Measurements from ENCODE around the gene EPHB6. TPM values are rescaled to one million over a fixed set of nuclear protein-coding genes. Genes with fewer than 3 reads are reported as not detected.

EPHB6 gene
- total RNA-seq, 4 donors from 2014 or later = 0.53 to 19.0 (median 5.5) TPM

DNA sequence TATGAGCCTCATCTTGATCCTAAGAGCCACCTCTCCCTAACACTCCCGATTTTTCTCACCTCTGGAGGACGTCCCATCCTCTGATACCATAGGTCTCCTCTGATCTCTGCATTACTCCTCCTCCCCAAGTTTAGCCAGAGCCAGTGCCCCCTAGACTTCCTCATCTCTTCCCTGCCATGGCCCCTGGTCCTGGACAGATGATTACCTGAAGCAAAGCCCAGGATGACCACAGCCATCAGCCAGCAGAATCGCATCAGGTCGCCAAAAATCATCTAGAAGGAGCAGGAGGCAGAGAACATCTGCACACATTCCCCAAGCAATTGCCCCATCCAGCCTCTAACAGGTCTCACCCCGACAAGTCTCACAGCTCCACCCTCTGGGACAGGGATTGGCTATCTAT lies 19.0 kb downstream of the EPHB6 start:
- no peak overlapping the region for H3K4me3 ChIP-seq
- no peak overlapping the region for H3K27ac ChIP-seq
- DNase-seq = peak in 1 of 3 donors; percentile 29
- no peaks in the 10 kb centered on the region for H3K4me1 ChIP-seq
- H3K27me3 ChIP-seq = no peaks in the 10 kb centered on the region
- no peaks in the 10 kb centered on the region for H3K36me3 ChIP-seq
- no peaks in the 10 kb centered on the region for H3K9me3 ChIP-seq
- TF ChIP-seq, protein P1, sequence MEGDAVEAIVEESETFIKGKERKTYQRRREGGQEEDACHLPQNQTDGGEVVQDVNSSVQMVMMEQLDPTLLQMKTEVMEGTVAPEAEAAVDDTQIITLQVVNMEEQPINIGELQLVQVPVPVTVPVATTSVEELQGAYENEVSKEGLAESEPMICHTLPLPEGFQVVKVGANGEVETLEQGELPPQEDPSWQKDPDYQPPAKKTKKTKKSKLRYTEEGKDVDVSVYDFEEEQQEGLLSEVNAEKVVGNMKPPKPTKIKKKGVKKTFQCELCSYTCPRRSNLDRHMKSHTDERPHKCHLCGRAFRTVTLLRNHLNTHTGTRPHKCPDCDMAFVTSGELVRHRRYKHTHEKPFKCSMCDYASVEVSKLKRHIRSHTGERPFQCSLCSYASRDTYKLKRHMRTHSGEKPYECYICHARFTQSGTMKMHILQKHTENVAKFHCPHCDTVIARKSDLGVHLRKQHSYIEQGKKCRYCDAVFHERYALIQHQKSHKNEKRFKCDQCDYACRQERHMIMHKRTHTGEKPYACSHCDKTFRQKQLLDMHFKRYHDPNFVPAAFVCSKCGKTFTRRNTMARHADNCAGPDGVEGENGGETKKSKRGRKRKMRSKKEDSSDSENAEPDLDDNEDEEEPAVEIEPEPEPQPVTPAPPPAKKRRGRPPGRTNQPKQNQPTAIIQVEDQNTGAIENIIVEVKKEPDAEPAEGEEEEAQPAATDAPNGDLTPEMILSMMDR (IDR thresholded peaks at IDR 0.05) = no peak
- TF ChIP-seq POLR2A (IDR thresholded peaks at IDR 0.05) = no peak

DNA sequence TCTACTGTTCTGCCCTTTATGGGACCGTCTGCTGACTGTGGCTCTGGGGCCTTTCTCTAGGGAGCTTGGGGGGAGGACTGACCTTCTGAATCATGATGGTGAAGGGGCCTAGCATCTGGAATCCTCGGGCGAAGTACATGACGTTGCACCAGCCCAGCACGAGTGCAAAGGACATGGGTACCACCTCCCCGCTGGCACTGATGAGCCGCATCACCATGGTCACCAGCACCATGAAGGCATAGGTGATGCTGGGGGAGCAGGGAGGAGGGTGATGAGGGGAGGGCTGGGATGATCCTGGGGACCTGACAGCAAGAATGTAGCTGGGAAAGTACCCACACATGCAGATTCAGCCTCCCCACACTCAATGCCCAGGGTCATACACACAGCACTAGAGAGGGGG lies 19.5 kb downstream of the EPHB6 start:
- no peak for TF ChIP-seq POLR2A (IDR thresholded peaks at IDR 0.05)
- TF ChIP-seq, protein P1 (IDR thresholded peaks at IDR 0.05) = no peak
- Histone ChIP-seq H3K9me3 (no peaks in the 10 kb centered on the region), H3K27ac (no peak overlapping the region), H3K4me1 (no peaks in the 10 kb centered on the region), H3K4me3 (no peak overlapping the region), H3K27me3 (no peaks in the 10 kb centered on the region), H3K36me3 (no peaks in the 10 kb centered on the region)
- DNase-seq = peak in 1 of 3 donors; percentile 38

DNA sequence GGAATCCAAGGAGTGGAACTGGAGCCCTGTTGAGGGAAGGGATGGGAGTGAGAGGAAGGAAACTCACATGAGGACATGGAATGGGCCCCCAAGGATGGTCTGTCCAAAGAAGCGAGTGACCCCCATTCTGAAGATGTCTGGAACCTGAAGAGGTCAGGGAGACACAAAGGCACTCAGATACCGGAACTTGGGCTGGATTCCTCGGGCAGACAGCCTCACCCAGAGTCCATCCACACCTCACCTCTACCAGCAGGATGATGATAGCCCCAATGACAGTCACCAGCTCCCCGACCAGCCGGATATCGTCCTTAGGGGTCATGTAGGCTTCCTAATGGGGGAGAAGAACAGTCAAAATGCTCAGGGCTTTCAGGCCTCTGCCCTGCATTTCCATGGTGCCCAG lies 20.0 kb downstream of the EPHB6 start:
- Histone ChIP-seq H3K27me3 (no peaks in the 10 kb centered on the region), H3K36me3 (no peaks in the 10 kb centered on the region), H3K4me1 (no peaks in the 10 kb centered on the region), H3K9me3 (no peaks in the 10 kb centered on the region), H3K27ac (no peak overlapping the region), H3K4me3 (no peak overlapping the region)
- no peak for TF ChIP-seq POLR2A (IDR thresholded peaks at IDR 0.05)
- TF ChIP-seq, protein P1 (IDR thresholded peaks at IDR 0.05) = no peak
- DNase-seq = peak in 1 of 3 donors; percentile 28

DNA sequence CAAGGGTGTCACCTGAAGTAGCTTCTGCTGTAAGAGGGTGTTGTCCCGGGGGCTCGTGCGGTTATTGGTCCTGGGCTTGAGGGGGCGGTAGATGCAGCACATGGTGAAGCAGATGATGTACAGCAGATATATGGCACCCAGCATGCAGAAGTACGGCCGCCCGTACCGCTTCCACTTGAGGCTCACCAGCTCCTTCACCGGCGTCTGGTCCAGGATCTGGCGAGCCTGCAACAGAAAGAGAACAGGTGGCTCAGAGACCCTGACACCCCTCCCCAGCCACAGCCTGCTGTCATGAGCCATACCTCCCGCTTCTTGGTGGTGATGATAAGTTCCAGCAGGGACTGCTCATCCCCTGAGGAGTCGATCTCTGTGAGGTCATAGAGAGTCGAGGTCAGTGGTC lies 20.6 kb downstream of the EPHB6 start:
- Histone ChIP-seq H3K27ac (no peak overlapping the region), H3K4me3 (no peak overlapping the region), H3K27me3 (no peaks in the 10 kb centered on the region), H3K9me3 (no peaks in the 10 kb centered on the region), H3K4me1 (no peaks in the 10 kb centered on the region), H3K36me3 (no peaks in the 10 kb centered on the region)
- TF ChIP-seq POLR2A (IDR thresholded peaks at IDR 0.05) = no peak
- TF ChIP-seq, protein P1 (IDR thresholded peaks at IDR 0.05) = no peak
- DNase-seq = peak in 1 of 3 donors; percentile 33

DNA sequence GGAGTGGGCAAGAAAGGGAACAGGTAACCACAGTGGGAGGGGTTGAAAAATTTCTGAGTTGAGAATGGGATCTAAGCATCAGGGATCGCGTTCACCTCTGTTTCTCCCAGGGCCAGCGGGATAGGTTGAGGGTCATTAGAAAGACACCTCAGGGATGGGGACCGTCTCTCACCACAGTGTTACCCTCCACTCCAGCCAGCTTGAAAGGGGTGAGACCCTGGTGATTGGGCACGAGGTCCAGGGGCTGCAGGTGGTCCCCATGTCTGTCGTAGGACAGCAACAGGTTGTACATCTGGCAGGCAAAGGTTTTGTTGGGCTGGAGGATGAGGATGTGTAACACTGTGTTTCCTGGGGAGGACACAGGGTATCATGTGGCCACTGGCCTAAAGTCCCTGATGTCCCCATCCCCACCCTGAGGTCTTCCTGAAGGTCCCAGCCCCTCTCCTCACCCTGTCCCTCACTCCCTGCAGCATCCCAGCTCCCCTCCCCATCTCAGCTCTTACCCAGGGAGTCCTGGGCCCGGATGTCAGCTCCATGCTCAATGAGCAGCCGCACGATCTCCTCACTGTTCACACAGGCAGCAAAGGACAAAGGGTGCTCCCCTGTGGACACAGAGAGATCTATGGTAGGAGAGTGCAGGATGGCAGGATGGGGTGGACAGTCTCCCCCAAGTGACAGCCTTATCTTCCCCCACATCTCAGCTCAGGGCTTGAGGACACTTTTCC lies 21.5 kb downstream of the EPHB6 start:
- peak in 1 of 3 donors; percentile 31 for DNase-seq
- H3K27ac ChIP-seq = no peak overlapping the region
- no peaks in the 10 kb centered on the region for H3K9me3 ChIP-seq
- H3K27me3 ChIP-seq = no peaks in the 10 kb centered on the region
- no peak overlapping the region for H3K4me3 ChIP-seq
- H3K36me3 ChIP-seq = no peaks in the 10 kb centered on the region
- TF ChIP-seq, protein P1 (IDR thresholded peaks at IDR 0.05) = no peak
- no peak for TF ChIP-seq POLR2A (IDR thresholded peaks at IDR 0.05)
- no peaks in the 10 kb centered on the region for H3K4me1 ChIP-seq
